HL-60 (cell line): ENCODE data around the gene DAAM2.

Experiments
- DNase-seq, 2 experiments: peaks; one replicate each; pipeline ENCODE4 v3.0.0-alpha.2; 2010 to 2020; ENCODE audit warnings: low read depth in 1 of 2, low spot score in 1 of 2
- H3K27ac ChIP-seq: fragments of 250-450 bp; sonication (Bioruptor Pico); replicated peaks from 2 replicates; pipeline ENCODE4 v1.5.1; 2020; ENCODE audit warnings: mild to moderate bottlenecking, moderate library complexity
- H3K27me3 ChIP-seq: fragments of 250-450 bp; sonication (Bioruptor Pico); 2 replicates; pipeline ENCODE4 v1.5.1; 2021; ENCODE audit warnings: mild to moderate bottlenecking, moderate library complexity; ENCODE audit not compliant: insufficient read depth, poor library complexity, severe bottlenecking
- H3K4me3 ChIP-seq: replicated peaks from 2 replicates; pipeline ENCODE4 v1.5.1; 2011; ENCODE audit warnings: mild to moderate bottlenecking, control low read depth, low read length; ENCODE audit not compliant: insufficient read depth
- GABPA ChIP-seq: IDR thresholded peaks from 2 replicates; pipeline ENCODE4 v1.6.1; 2012; ENCODE audit warnings: low read depth
- POLR2AphosphoS5 ChIP-seq: IDR thresholded peaks from 2 replicates; pipeline ENCODE4 v1.6.1; 2012; ENCODE audit warnings: low read depth
- SPI1 ChIP-seq: IDR thresholded peaks from 2 replicates; pipeline ENCODE4 v1.6.1; 2012; ENCODE audit warnings: low read depth, mild to moderate bottlenecking, borderline replicate concordance
- TF ChIP-seq, protein P1 (sequence below): IDR thresholded peaks from 2 replicates; pipeline ENCODE4 v1.6.1; 2012; ENCODE audit warnings: low read depth; ENCODE audit not compliant: insufficient replicate concordance
- TF ChIP-seq, protein P2 (sequence below): IDR thresholded peaks from one replicate; pipeline ENCODE4 v1.5.1; 2011; ENCODE audit warnings: low read length, control low read depth, inconsistent platforms; ENCODE audit not compliant: insufficient read depth

DAAM2 gene

DNA sequence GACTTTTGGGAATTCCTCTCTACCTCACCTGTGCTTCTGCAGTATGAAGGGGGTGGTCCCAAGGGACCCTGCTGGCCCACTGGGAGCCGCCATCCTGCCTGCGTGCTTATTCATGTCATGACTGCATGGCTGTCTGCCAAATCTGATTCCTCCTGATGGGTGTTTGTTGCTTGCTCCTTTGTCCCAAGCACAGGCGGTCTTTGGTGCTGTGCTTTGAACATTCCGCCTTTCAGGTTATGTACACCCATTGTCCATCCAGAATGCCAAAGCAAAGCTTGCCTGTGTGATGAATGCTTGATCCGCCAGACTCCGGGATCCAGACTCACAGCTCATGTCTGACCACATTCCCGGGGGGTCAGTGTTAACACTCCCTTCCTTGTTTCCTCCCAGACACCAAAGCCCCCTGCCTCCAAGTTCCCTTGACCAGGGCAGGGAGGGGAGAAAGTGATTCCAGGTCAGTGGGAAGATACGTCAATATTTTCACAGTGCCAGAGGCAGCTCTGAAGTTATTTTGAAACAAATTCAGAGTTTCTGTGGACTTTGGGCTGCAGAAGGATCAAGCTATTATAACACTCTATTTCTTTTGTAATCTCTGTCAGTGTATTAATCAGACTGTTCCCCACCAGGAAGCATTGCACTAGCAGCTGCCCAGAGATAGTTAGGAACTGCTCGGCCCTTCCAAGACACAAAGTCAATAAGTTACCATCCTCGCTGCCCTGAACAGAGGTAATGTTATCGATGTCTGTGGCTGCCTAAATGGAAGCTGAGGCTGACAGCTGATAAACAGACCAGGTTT, 9.5 kb downstream of the DAAM2 start:
- TF ChIP-seq GABPA (no peak), SPI1 (no peak), POLR2AphosphoS5 (no peak)
- TF ChIP-seq, protein P1, sequence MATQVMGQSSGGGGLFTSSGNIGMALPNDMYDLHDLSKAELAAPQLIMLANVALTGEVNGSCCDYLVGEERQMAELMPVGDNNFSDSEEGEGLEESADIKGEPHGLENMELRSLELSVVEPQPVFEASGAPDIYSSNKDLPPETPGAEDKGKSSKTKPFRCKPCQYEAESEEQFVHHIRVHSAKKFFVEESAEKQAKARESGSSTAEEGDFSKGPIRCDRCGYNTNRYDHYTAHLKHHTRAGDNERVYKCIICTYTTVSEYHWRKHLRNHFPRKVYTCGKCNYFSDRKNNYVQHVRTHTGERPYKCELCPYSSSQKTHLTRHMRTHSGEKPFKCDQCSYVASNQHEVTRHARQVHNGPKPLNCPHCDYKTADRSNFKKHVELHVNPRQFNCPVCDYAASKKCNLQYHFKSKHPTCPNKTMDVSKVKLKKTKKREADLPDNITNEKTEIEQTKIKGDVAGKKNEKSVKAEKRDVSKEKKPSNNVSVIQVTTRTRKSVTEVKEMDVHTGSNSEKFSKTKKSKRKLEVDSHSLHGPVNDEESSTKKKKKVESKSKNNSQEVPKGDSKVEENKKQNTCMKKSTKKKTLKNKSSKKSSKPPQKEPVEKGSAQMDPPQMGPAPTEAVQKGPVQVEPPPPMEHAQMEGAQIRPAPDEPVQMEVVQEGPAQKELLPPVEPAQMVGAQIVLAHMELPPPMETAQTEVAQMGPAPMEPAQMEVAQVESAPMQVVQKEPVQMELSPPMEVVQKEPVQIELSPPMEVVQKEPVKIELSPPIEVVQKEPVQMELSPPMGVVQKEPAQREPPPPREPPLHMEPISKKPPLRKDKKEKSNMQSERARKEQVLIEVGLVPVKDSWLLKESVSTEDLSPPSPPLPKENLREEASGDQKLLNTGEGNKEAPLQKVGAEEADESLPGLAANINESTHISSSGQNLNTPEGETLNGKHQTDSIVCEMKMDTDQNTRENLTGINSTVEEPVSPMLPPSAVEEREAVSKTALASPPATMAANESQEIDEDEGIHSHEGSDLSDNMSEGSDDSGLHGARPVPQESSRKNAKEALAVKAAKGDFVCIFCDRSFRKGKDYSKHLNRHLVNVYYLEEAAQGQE, result no peak
- TF ChIP-seq, protein P2, sequence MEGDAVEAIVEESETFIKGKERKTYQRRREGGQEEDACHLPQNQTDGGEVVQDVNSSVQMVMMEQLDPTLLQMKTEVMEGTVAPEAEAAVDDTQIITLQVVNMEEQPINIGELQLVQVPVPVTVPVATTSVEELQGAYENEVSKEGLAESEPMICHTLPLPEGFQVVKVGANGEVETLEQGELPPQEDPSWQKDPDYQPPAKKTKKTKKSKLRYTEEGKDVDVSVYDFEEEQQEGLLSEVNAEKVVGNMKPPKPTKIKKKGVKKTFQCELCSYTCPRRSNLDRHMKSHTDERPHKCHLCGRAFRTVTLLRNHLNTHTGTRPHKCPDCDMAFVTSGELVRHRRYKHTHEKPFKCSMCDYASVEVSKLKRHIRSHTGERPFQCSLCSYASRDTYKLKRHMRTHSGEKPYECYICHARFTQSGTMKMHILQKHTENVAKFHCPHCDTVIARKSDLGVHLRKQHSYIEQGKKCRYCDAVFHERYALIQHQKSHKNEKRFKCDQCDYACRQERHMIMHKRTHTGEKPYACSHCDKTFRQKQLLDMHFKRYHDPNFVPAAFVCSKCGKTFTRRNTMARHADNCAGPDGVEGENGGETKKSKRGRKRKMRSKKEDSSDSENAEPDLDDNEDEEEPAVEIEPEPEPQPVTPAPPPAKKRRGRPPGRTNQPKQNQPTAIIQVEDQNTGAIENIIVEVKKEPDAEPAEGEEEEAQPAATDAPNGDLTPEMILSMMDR, result no peak
- H3K27me3 ChIP-seq, result no peaks in the 10 kb centered on the region
- H3K27ac ChIP-seq, result no peak overlapping the region
- H3K4me3 ChIP-seq, result no peak overlapping the region
- no peak for DNase-seq

DNA sequence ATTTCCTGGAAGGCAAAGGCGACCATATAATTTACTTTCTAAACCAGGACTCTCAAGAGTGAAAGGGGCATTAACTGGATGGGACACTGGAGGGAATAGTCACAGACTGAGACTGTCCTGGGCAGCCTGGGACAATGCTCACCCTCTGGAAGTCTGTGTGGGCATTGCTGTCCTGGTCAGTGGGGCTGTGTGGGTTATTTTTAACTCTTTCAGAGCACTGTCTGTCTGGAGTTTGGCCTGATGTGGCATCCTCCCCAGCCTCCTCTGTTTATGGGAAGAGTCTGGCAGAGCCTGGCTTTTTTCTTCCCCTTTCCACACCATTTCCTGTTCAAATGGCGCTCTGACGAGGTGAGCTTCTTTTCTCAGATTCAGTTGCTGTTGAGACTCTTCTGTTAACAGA, 11.7 kb downstream of the DAAM2 start:
- TF ChIP-seq GABPA, result no peak
- TF ChIP-seq SPI1, result no peak
- TF ChIP-seq, protein P1, result no peak
- TF ChIP-seq POLR2AphosphoS5, result no peak
- TF ChIP-seq, protein P2, result no peak
- no peak for DNase-seq
- H3K4me3 ChIP-seq, result no peak overlapping the region
- no peak overlapping the region for H3K27ac ChIP-seq
- H3K27me3 ChIP-seq, result no peaks in the 10 kb centered on the region

DNA sequence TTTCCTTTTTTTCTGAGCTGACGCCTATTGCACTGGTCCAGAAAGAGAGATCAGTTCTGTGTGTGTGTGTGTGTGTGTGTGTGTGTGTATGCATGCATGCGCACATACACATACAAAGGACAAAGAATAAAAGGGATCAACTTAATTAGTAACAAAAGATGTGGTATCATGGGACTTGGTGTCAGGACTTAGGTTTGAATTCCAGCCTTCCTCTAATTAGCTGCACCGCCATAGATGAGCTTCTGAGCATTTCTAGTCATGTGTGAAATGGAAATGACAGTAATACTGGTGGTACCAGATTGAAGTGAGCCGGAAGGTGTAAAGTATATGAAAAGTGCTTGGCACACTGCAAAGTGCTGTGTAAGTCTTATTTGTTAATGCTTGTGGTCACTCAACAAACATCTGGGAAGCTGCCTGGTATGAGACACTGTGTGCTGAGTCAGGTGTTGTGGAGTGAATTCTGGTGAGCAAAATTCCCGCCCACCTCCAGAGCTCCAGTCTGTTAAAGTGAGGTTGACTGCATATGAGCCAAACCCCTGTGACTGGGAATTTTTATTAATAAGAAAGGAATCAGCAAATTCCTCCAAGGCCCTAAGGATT, 12.4 kb downstream of the DAAM2 start:
- Histone ChIP-seq H3K4me3 (no peak overlapping the region), H3K27me3 (no peaks in the 10 kb centered on the region), H3K27ac (no peak overlapping the region)
- no peak for TF ChIP-seq POLR2AphosphoS5
- TF ChIP-seq GABPA, result no peak
- TF ChIP-seq, protein P1, result no peak
- no peak for TF ChIP-seq SPI1
- TF ChIP-seq, protein P2, result no peak
- no peak for DNase-seq
